AG04449 (cell line): ENCODE data around the gene ENOSF1.
"Not testable (repeated sequence)": the region's sequence is repeated elsewhere in the genome, so short reads cannot be mapped to it uniquely, and the experiment has no call there.

Source experiments
- CTCF ChIA-PET: fragments of 350-600 bp; formaldehyde crosslinking; extraction: SDS; loops from one replicate; lab custom pipeline; 2021; ENCODE audit warnings: antibody characterized with exemption; lab: Yijun Ruan, JAX
- POLR2A ChIA-PET: fragments of 400-600, 350-600 bp; formaldehyde crosslinking; extraction: SDS; loops from one replicate; lab custom pipeline; 2020; ENCODE audit warnings: antibody characterized with exemption, inconsistent platforms; lab: Yijun Ruan, JAX
- DNase-seq: peaks from one replicate; pipeline ENCODE4 v3.0.0-alpha.2; 2010; ENCODE audit warnings: low read depth, low spot score
- H3K4me3 ChIP-seq: 2 replicates; pipeline ENCODE4 v1.5.1; 2011; ENCODE audit warnings: low read depth, mild to moderate bottlenecking, control low read depth, low read length
- TF ChIP-seq, protein P1 (sequence below): IDR thresholded peaks from one replicate; pipeline ENCODE4 v1.5.1; 2011; ENCODE audit warnings: mild to moderate bottlenecking, moderate library complexity, low read length, control low read depth, inconsistent platforms; ENCODE audit not compliant: insufficient read depth; ENCODE audit errors: missing control alignments

ENOSF1 gene

DNA sequence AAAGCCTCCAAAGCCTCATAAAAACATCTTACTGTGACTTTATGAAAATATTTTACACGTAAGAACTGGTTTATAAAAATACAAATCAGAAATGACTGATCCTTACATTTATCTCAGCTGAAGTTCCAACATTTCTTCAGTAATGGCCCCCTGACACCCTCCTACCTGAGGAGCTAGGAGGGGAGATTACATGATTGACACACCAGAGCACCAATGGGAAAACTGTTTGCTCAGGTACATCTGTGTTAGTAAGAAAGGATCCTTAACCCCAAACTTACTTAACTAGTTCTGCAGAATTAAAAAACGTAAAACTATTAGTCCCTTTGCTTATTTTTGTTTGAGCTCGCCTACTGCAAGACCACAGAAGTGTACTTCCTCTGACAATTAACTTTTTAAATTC is 27.0 kb downstream of the ENOSF1 start:
- POLR2A ChIA-PET = no interaction called here
- CTCF ChIA-PET = interaction anchor here (0.7 kb wide), 1 partner anchor 186 kb away, joined by 3 read pairs; no protein-coding TSS in a partner anchor
- no peak for DNase-seq
- H3K4me3 ChIP-seq = no peak overlapping the region
- TF ChIP-seq, protein P1, sequence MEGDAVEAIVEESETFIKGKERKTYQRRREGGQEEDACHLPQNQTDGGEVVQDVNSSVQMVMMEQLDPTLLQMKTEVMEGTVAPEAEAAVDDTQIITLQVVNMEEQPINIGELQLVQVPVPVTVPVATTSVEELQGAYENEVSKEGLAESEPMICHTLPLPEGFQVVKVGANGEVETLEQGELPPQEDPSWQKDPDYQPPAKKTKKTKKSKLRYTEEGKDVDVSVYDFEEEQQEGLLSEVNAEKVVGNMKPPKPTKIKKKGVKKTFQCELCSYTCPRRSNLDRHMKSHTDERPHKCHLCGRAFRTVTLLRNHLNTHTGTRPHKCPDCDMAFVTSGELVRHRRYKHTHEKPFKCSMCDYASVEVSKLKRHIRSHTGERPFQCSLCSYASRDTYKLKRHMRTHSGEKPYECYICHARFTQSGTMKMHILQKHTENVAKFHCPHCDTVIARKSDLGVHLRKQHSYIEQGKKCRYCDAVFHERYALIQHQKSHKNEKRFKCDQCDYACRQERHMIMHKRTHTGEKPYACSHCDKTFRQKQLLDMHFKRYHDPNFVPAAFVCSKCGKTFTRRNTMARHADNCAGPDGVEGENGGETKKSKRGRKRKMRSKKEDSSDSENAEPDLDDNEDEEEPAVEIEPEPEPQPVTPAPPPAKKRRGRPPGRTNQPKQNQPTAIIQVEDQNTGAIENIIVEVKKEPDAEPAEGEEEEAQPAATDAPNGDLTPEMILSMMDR = no peak

DNA sequence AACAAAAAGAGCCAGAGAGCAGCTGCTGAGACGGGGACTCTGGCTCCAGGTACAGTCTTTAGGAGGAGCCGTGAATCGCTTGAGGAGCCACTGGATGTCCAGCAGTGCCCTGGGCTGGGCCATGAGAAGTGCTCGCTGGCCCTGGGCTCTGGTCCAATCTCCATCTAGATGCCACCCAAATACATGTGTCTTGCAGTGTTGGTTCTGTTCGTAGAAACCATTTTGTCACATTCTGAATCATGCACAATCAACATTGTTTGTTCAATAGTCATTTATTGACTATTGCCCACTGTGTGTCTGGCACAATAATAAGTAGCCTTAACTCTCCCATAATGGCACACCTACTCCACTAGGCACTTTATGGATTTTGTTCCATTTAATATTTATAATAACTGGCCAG is 28.9 kb downstream of the ENOSF1 start:
- no peak overlapping the region for H3K4me3 ChIP-seq
- TF ChIP-seq, protein P1 = no peak
- no peak for DNase-seq
- CTCF ChIA-PET = no interaction called here
- POLR2A ChIA-PET = no interaction called here

DNA sequence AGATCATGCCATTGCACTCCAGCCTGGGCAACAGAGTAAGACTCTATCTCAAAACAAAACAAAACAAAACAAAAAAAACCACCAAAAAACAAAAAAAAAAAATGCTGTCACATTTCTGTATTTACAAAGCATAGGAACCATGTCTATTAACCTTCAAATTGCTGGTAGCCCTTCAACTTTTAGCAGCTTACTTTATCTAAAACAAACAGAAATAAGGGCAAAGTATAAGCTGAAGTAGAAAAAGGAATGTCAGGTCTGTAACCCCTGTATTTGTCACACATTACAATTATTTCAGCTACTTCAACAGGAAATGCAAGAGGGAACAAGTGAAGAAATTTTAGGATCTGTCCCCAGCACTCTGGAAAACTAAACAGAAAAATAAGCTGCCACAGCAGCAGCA is 29.6 kb downstream of the ENOSF1 start:
- CTCF ChIA-PET = interaction anchor here (2.4 kb wide), 1 partner anchor 148 kb away, joined by 6 read pairs; no protein-coding TSS in a partner anchor
- TF ChIP-seq, protein P1 = no peak
- no peak overlapping the region for H3K4me3 ChIP-seq
- DNase-seq = no peak
- POLR2A ChIA-PET = no interaction called here

DNA sequence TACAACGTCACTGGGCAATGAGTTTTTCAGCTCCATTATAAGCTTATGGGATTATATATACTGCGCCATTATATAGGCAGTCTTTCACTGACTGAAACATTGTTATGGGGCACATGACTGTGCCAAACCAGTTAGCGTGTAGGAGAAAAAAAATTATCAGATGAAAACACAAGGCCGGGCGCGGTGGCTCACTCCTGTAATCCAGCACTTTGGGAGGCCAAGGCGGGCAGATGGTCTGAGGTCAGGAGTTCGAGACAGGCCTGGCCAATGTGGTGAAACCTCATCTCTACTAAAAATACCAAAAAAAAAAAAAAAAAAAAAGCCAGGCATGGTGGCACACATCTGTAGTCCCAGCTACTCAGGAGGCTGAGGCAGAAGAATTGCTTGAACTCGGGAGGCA is 30.0 kb downstream of the ENOSF1 start:
- POLR2A ChIA-PET, DNase-seq, H3K4me3 ChIP-seq: not testable (repeated sequence)
- CTCF ChIA-PET = interaction anchor here (2.4 kb wide), 1 partner anchor 148 kb away, joined by 6 read pairs; no protein-coding TSS in a partner anchor

- DNase-seq = no peak
- no peak overlapping the region for H3K4me3 ChIP-seq
- CTCF ChIA-PET = interaction anchor here (2.4 kb wide), 1 partner anchor 149 kb away, joined by 6 read pairs; no protein-coding TSS in a partner anchor
- POLR2A ChIA-PET = no interaction called here
- TF ChIP-seq, protein P1 = no peak
Observed at GRCh38 chr18:681985-682384, 30.4 kb downstream of the ENOSF1 start.

- DNase-seq = no peak
- ChIA-PET CTCF (interaction anchor here (2.4 kb wide), 1 partner anchor 150 kb away, joined by 6 read pairs; no protein-coding TSS in a partner anchor), POLR2A (no interaction called here)
- TF ChIP-seq, protein P1 = no peak
- H3K4me3 ChIP-seq = no peak overlapping the region
Observed at GRCh38 chr18:680392-680791, 32.0 kb downstream of the ENOSF1 start.

GRCh38 chr18:679516-679915 is 32.9 kb downstream of the ENOSF1 start:
- CTCF ChIA-PET = no interaction called here

More at GRCh38 chr18:679516-679915, 32.9 kb downstream of the ENOSF1 start:
- H3K4me3 ChIP-seq = no peak overlapping the region
- no peak for DNase-seq
- TF ChIP-seq, protein P1 = no peak
- POLR2A ChIA-PET = no interaction called here
